GM12864 (cell line): ENCODE data around the gene PET100.
A peak's percentile ranks its signal among the peaks of the same experiment; 100 is the strongest.

ENCODE experiments used
- DNase-seq: peaks from one replicate; pipeline ENCODE4 v3.0.0-alpha.2; 2011; ENCODE audit warnings: low read depth
- H3K4me3 ChIP-seq: 2 replicates; pipeline ENCODE4 v1.5.1; 2011; ENCODE audit warnings: mild to moderate bottlenecking, low read depth, low read length, control low read depth
- CTCF ChIP-seq: IDR thresholded peaks from 2 replicates; pipeline ENCODE4 v1.5.1; 2011; ENCODE audit warnings: low read depth, mild to moderate bottlenecking, moderate library complexity, low read length, control low read depth, inconsistent platforms; ENCODE audit errors: missing control alignments

PET100 gene

GRCh38 chr19:7625763-7626372, 3.7 kb upstream of the PET100 start:
- DNase-seq, result no peak
- TF ChIP-seq CTCF, result no peak
- no peak overlapping the region for H3K4me3 ChIP-seq

GRCh38 chr19:7627166-7627565, 2.4 kb upstream of the PET100 start:
- TF ChIP-seq CTCF, result no peak
- no peak overlapping the region for H3K4me3 ChIP-seq
- no peak for DNase-seq

GRCh38 chr19:7628589-7629311, 843 bp upstream of the PET100 start:
- no peak for TF ChIP-seq CTCF
- no peak for DNase-seq
- H3K4me3 ChIP-seq, result peak overlapping the region; percentile 89

- no peak overlapping the region for H3K4me3 ChIP-seq
- no peak for TF ChIP-seq CTCF
- no peak for DNase-seq
Observed at GRCh38 chr19:7631577-7631976, 2.0 kb downstream of the PET100 start.

- DNase-seq, result no peak
- TF ChIP-seq CTCF, result no peak
- no peak overlapping the region for H3K4me3 ChIP-seq
Observed at GRCh38 chr19:7632340-7633203, 3.0 kb downstream of the PET100 start.

GRCh38 chr19:7633698-7634097, 4.1 kb downstream of the PET100 start, which contains the start of gene PCP2:
Gene PCP2, minus strand, starts transcription at chr19:7633719. Its CDS starts 262 bp downstream, at chr19:7633457.
- H3K4me3 ChIP-seq, result no peak within 1 kb of the TSS
- TF ChIP-seq CTCF, result no peak
- DNase-seq, result no peak
